Measurements from ENCODE around the gene TEX44.

GRCh38 chr2:231602859-231603467 lies 10.3 kb downstream of the TEX44 start:
- no peak for TF ChIP-seq CTCF (IDR thresholded peaks at IDR 0.05)
- TF ChIP-seq POLR2A (IDR thresholded peaks at IDR 0.05): no peak
